ENCODE measurements around the gene SOX13.

- TF ChIP-seq TAF1 (IDR thresholded peaks at IDR 0.05; ENCODE audit: low read depth, low read length) (no peak), POLR2A (IDR thresholded peaks at IDR 0.05; ENCODE audit: low read depth, low read length) (no peak)
Measured at GRCh38 chr1:204126956-204127355, 54.0 kb downstream of the SOX13 start.
